AG09309 (cell line): Measurements from ENCODE around the gene LRRTM1.

Experiments
- DNase-seq: peaks from one replicate; pipeline ENCODE4 v3.0.0-alpha.2; 2010; ENCODE audit warnings: low read depth
- H3K4me3 ChIP-seq: 2 replicates; pipeline ENCODE4 v1.5.1; 2011; ENCODE audit warnings: mild to moderate bottlenecking, low read depth, low read length, moderate library complexity; ENCODE audit not compliant: control insufficient read depth
- CTCF ChIP-seq: IDR thresholded peaks from 2 replicates; pipeline ENCODE4 v1.5.1; 2011; ENCODE audit warnings: mild to moderate bottlenecking, low read depth, low read length, inconsistent platforms; ENCODE audit not compliant: insufficient read depth, control insufficient read depth; ENCODE audit errors: missing control alignments

Gene LRRTM1

DNA sequence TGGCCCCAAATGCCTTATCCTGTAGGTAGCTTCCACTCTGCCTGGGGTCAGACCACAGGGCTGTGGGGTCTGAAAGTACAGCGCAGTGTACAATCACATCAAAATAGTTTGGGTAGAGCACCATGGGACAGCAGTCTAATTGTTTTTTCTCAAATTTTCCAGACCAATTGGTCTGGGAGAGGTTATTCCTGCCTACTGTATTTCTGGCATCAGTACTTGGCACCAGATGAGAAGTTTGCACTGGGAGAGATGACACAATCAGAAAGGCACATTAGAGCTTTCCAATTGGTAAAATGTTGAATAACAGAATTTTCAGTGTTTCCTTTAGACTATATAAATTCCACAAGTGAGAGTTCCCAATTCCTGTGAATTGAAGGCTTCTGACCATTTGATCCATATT lies 30.9 kb upstream of the LRRTM1 start:
- no peak for TF ChIP-seq CTCF
- H3K4me3 ChIP-seq, result no peak overlapping the region

GRCh38 chr2:80333886-80334285 lies 29.3 kb upstream of the LRRTM1 start:
- no peak overlapping the region for H3K4me3 ChIP-seq
- TF ChIP-seq CTCF, result no peak
- no peak for DNase-seq

More for the DNA sequence above, 30.9 kb upstream of the LRRTM1 start:
- DNase-seq, result no peak

DNA sequence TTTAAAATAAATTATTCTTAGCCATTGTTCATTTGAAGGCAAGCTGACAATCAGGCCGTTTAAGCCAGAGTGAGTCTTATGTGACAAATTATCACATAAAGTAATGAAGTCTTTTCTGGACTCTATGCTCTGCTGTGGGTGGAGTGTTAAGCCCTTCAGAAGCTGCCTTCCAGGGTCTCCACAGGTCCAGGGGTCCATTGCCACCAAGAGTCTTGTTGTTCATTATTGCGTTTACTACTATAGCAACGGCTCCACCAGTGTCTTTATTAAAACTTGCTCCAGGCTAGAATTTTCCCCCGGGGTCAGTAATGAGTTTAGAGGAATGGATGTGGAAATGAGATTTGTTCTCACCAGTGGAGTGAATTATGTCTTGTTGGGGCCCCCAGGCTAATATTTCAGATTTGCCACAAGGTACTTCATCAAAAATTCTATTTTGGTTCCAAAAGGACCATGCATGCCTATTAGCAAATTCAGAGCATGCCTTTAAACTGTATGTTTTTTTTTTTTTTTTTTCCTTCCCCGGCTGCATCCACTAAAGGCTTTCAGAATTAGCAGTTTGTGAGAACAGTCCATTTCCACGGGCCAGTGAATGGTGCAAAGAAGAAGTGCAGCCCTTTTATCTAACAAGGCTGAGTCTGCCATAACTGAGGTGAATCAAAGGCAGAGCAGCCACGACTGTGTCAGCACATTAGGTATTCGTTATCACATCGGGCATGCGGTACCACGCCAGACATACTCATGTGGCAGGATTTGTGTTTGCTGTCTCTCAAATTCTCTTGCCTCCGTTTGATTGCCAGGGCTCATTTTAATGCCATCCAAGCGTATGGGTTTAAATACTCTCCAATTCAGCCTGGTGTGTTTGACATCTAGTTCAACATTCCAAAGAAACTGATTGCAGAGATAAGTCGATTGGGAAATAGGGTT lies 26.2 kb upstream of the LRRTM1 start:
- DNase-seq, result no peak
- TF ChIP-seq CTCF, result no peak
- no peak overlapping the region for H3K4me3 ChIP-seq

GRCh38 chr2:80329491-80329890 lies 24.9 kb upstream of the LRRTM1 start:
- DNase-seq, result no peak
- no peak for TF ChIP-seq CTCF
- H3K4me3 ChIP-seq, result no peak overlapping the region

- DNase-seq, result no peak
- no peak overlapping the region for H3K4me3 ChIP-seq
- no peak for TF ChIP-seq CTCF
Observed at GRCh38 chr2:80328159-80328571, 23.6 kb upstream of the LRRTM1 start.

DNA sequence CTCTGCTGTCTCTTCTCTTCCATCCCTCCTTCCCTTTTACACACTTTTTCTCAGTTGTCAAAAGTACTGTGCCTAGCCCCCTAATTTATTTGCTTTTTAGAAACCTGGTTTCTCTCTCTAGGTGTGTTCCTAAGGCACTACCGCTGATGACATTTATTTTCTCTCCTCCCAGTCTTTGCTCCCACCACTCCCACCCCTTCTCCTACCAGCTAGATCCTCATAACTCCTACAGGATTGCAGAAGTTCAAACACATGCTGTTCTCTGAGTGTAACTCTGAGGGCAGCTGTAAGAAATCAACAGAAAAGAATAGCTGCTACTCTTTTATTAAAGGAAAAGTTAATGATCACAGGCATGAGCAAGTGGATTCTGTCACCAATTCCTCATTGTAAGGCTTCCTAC lies 22.3 kb upstream of the LRRTM1 start:
- DNase-seq, result no peak
- H3K4me3 ChIP-seq, result no peak overlapping the region
- TF ChIP-seq CTCF, result no peak
